Esophagus squamous epithelium (tissue), 4 donors: ENCODE data around the gene ME2.

ENCODE experiments used
- CTCF ChIP-seq, 6 experiments: fragments of 450-650 bp in 4 of 6; fragments of 200-600 bp in 2 of 6; sonication (generic) in 2 of 6; IDR thresholded peaks; one replicate each; pipeline ENCODE4 v1.5.1; 2016 to 2019; ENCODE audit warnings: antibody characterized with exemption in 6 of 6, mild to moderate bottlenecking in 4 of 6, moderate library complexity in 4 of 6
- POLR2A ChIP-seq, 4 donors: fragments of 450-650 bp; IDR thresholded peaks; one replicate each; pipeline ENCODE4 v1.6.1; 2017; ENCODE audit warnings: antibody characterized with exemption in 4 of 4, mild to moderate bottlenecking in 4 of 4, moderate library complexity in 3 of 4

- TF ChIP-seq CTCF (IDR thresholded peaks at IDR 0.05) (no peak), POLR2A (IDR thresholded peaks at IDR 0.05) (no peak)
Observed at GRCh38 chr18:50902797-50903196, 23.9 kb downstream of the ME2 start.
